GM12878 (cell line): Measurements from ENCODE around the gene PRSS2. TPM values are rescaled to one million over a fixed set of nuclear protein-coding genes. Genes with fewer than 3 reads are reported as not detected.

Experiments used
- ATAC-seq: fragments of 200-7000 bp; cut with Tn5 transposase; 3 replicates; pipeline ENCODE4 v1.9.1; 2020; ENCODE audit warnings: mild to moderate bottlenecking, moderate library complexity
- BruUV-seq: library from RNA; stranded (reverse); fragments of 400-500 nt; replicated peaks from 2 replicates; lab custom pipeline; 2021; lab: Mats Ljungman, UMichigan
- CTCF ChIA-PET: fragments of 300-600 bp; sonication (Branson Sonifier 250); formaldehyde crosslinking; extraction: SDS; loops from one replicate; lab custom pipeline; 2021; ENCODE audit warnings: inconsistent platforms; lab: Yijun Ruan, JAX
- POLR2A ChIA-PET: fragments of 350-600 bp; formaldehyde crosslinking; extraction: SDS; loops from one replicate; lab custom pipeline; 2021; ENCODE audit warnings: inconsistent platforms; lab: Charles Lee
- RAD21 ChIA-PET: fragments of 300-600 bp; sonication (Branson Sonifier 250); formaldehyde crosslinking; loops from one replicate; lab custom pipeline; 2023; ENCODE audit warnings: antibody characterized with exemption; ENCODE audit not compliant: unreplicated experiment; lab: Charles Lee
- SMC1A ChIA-PET: fragments of 300-600 bp; sonication (Branson Sonifier 250); formaldehyde crosslinking; loops from one replicate; lab custom pipeline; 2023; ENCODE audit not compliant: unreplicated experiment, uncharacterized antibody; lab: Charles Lee
- DNase-seq: peaks from one replicate; pipeline ENCODE4 v3.0.0-alpha.2; 2011; ENCODE audit warnings: low read depth, low spot score
- FAIRE-seq: peaks from 3 replicates; lab custom pipeline; 2011; peaks lifted over from hg19 to GRCh38; lab: Jason Lieb, UNC
- H2AFZ ChIP-seq: 2 replicates; pipeline ENCODE4 v1.6.0; 2011; ENCODE audit warnings: low read depth, low read length, control low read depth; ENCODE audit not compliant: control insufficient read depth
- H3K27ac ChIP-seq: 2 replicates; pipeline ENCODE4 v1.5.1; 2011; ENCODE audit warnings: control low read depth; ENCODE audit not compliant: control insufficient read depth, insufficient read depth
- H3K27me3 ChIP-seq, 2 experiments: replicated peaks in 1 of 2; 2 replicates each; pipeline versions ENCODE4 v1.6.0 to v1.6.1; 2011; ENCODE audit warnings: low read length in 1 of 2; ENCODE audit not compliant: control insufficient read depth in 2 of 2, insufficient read depth in 2 of 2
- H3K36me3 ChIP-seq, 2 experiments: 2 replicates each; pipeline ENCODE4 v1.5.1; 2011; ENCODE audit warnings: low read length in 1 of 2; ENCODE audit not compliant: control insufficient read depth in 2 of 2, insufficient read depth in 2 of 2
- H3K4me1 ChIP-seq: 2 replicates; pipeline ENCODE4 v1.6.1; 2011; ENCODE audit warnings: mild to moderate bottlenecking, low read length, moderate library complexity, mixed read lengths; ENCODE audit not compliant: control insufficient read depth, insufficient read depth
- H3K4me2 ChIP-seq: 2 replicates; pipeline ENCODE4 v1.6.0; 2011; ENCODE audit warnings: control low read depth; ENCODE audit not compliant: control insufficient read depth, insufficient read depth
- H3K4me3 ChIP-seq: fragments of 200-600 bp; sonication (generic); 2 replicates; pipeline ENCODE4 v1.5.1; 2016
- H3K79me2 ChIP-seq: 2 replicates; pipeline ENCODE4 v1.6.0; 2011; ENCODE audit warnings: low read length; ENCODE audit not compliant: control insufficient read depth, insufficient read depth
- H3K9ac ChIP-seq: 2 replicates; pipeline ENCODE4 v1.8.0; 2011; ENCODE audit warnings: low read length, control low read depth, mixed read lengths; ENCODE audit not compliant: control insufficient read depth, insufficient read depth
- H3K9me3 ChIP-seq: replicated peaks from 3 replicates; pipeline ENCODE4 v1.5.1; 2011; ENCODE audit warnings: mild to moderate bottlenecking, low read length; ENCODE audit not compliant: control insufficient read depth, insufficient read depth
- H4K20me1 ChIP-seq: 2 replicates; pipeline ENCODE4 v1.6.0; 2011; ENCODE audit not compliant: control insufficient read depth, insufficient read depth
- ATF7 ChIP-seq: fragments of 450-650 bp; IDR thresholded peaks from 2 replicates; pipeline ENCODE4 v1.6.1; 2016; ENCODE audit warnings: low read depth, mild to moderate bottlenecking
- CHD1 ChIP-seq: IDR thresholded peaks from 2 replicates; pipeline ENCODE4 v1.6.1; 2012; ENCODE audit warnings: low read depth, low read length, improper control_type of control experiment
- EP300 ChIP-seq, 2 experiments: fragments of 150-350 bp in 1 of 2; IDR thresholded peaks; 2 replicates each; pipeline ENCODE4 v1.6.1; 2011 to 2012; ENCODE audit warnings: low read depth in 2 of 2, low read length in 2 of 2, borderline replicate concordance in 1 of 2, improper control_type of control experiment in 1 of 2, inconsistent platforms in 1 of 2; ENCODE audit not compliant: control insufficient read depth in 1 of 2
- ESRRA ChIP-seq: IDR thresholded peaks from 2 replicates; pipeline ENCODE4 v1.6.1; 2012; ENCODE audit warnings: mild to moderate bottlenecking, low read length, improper control_type of control experiment
- IKZF1 ChIP-seq: fragments of 450-650 bp; conservative IDR thresholded peaks from 2 replicates; pipeline ENCODE4 v1.6.1; 2017; ENCODE audit warnings: antibody characterized with exemption, mild to moderate bottlenecking
- KDM1A ChIP-seq: fragments of 200-600 bp; sonication (generic); IDR thresholded peaks from 2 replicates; pipeline ENCODE4 v1.6.1; 2016; ENCODE audit warnings: borderline replicate concordance
- MTA3 ChIP-seq: IDR thresholded peaks from 2 replicates; pipeline ENCODE4 v1.6.1; 2012; ENCODE audit warnings: low read length, inconsistent platforms, borderline replicate concordance
- NFYA ChIP-seq: IDR thresholded peaks from 2 replicates; pipeline ENCODE4 v1.6.1; 2011; ENCODE audit warnings: low read depth, mild to moderate bottlenecking, low read length, improper control_type of control experiment, borderline replicate concordance
- RAD21 ChIP-seq: IDR thresholded peaks from 2 replicates; pipeline ENCODE4 v1.6.1; 2011; ENCODE audit warnings: mild to moderate bottlenecking, low read depth, low read length, moderate library complexity; ENCODE audit not compliant: insufficient read depth
- SMAD5 ChIP-seq: IDR thresholded peaks from 2 replicates; pipeline ENCODE4 v1.6.1; 2016; ENCODE audit warnings: antibody characterized with exemption, low read depth
- TAF1 ChIP-seq: IDR thresholded peaks from 2 replicates; pipeline ENCODE4 v1.6.1; 2011; ENCODE audit warnings: mild to moderate bottlenecking, low read depth, low read length, borderline replicate concordance
- TCF3 ChIP-seq: IDR thresholded peaks from 2 replicates; pipeline ENCODE4 v1.6.1; 2012; ENCODE audit warnings: low read depth, mild to moderate bottlenecking, low read length, borderline replicate concordance; ENCODE audit not compliant: insufficient read depth
- YBX1 ChIP-seq: fragments of 450-650 bp; IDR thresholded peaks from 2 replicates; pipeline ENCODE4 v1.6.1; 2016; ENCODE audit warnings: antibody characterized with exemption
- WGBS: methylation state at CpG from one replicate; pipeline ENCODE4 v1.1.6; 2016; ENCODE audit warnings: low lambda C conversion rate; ENCODE audit not compliant: insufficient replicate concordance, insufficient coverage; ENCODE audit errors: missing lambda C conversion rate; 5-methylcytosine and 5-hydroxymethylcytosine counted together
- in situ Hi-C: fragments of 300-500 bp; cut with MboI; formaldehyde crosslinking; loops from 9 replicates; pipeline ENCODE4 v1.14.3; 2018; ENCODE audit warnings: mixed read lengths
- intact Hi-C: fragments of 100-400 bp; cut with micrococcal nuclease; formaldehyde crosslinking; loops from one replicate; pipeline ENCODE4 v1.14.2; 2022; ENCODE audit not compliant: unreplicated experiment
- polyA plus RNA-seq, 11 experiments: library from polyadenylated mRNA; depleted of rRNA in 4 of 11; unstranded in 6 of 11; stranded (reverse) in 5 of 11; fragments of >200 nt; fragmentation: Nextera tagmentation in 4 of 11; fragmentation: Illumina TruSeq in 1 of 11; extraction: Ambion mirVana in 4 of 11; extraction: Trizol in 1 of 11; gene quantifications; 1 replicate in 1 of 11; 2 replicates in 10 of 11; pipeline versions ENCODE4 v1.2.1 to v1.2.3, GENCODE V29; 2011 to 2016; ENCODE audit warnings: inconsistent platforms in 2 of 11, missing spikeins in 2 of 11, low read depth in 1 of 11
- total RNA-seq, 4 experiments: library from RNA; depleted of rRNA in 3 of 4; stranded (reverse); fragments of >200 nt in 3 of 4; fragmentation: Illumina TruSeq in 1 of 4; extraction: Trizol in 1 of 4; gene quantifications; 2 replicates each; pipeline versions ENCODE4 v1.2.1 to v1.2.3, GENCODE V29; 2013 to 2021
- TF ChIP-seq, protein P1 (sequence below): IDR thresholded peaks from 2 replicates; pipeline ENCODE4 v1.6.1; 2011; ENCODE audit warnings: low read depth, mild to moderate bottlenecking, low read length, moderate library complexity, borderline replicate concordance; ENCODE audit errors: extremely low read depth
- TF ChIP-seq, protein P2 (sequence below): fragments of 450-650 bp; IDR thresholded peaks from 2 replicates; pipeline ENCODE4 v1.6.1; 2017; ENCODE audit warnings: low read depth, mild to moderate bottlenecking, moderate library complexity
- TF ChIP-seq, protein P3 (sequence below): IDR thresholded peaks from 2 replicates; pipeline ENCODE4 v1.6.1; 2012; ENCODE audit warnings: low read length, inconsistent platforms
- TF ChIP-seq, protein P4 (sequence below): fragments of 450-650 bp; IDR thresholded peaks from 2 replicates; pipeline ENCODE4 v1.6.1; 2016; ENCODE audit warnings: mild to moderate bottlenecking
- TF ChIP-seq, protein P5 (sequence below): IDR thresholded peaks from 2 replicates; pipeline ENCODE4 v1.6.1; 2011; ENCODE audit warnings: borderline replicate concordance, low read depth, mild to moderate bottlenecking, moderate library complexity, mixed read lengths, low read length; ENCODE audit not compliant: insufficient read depth; ENCODE audit errors: extremely low read length

The PRSS2 gene
- total and polyA plus RNA-seq, 10 of the 15 experiments (the other 5 are each of a cell fraction or from before 2014, with no cell fraction given) = 0.21 to 28.8 (median 0.41) TPM; not detected in 7

DNA sequence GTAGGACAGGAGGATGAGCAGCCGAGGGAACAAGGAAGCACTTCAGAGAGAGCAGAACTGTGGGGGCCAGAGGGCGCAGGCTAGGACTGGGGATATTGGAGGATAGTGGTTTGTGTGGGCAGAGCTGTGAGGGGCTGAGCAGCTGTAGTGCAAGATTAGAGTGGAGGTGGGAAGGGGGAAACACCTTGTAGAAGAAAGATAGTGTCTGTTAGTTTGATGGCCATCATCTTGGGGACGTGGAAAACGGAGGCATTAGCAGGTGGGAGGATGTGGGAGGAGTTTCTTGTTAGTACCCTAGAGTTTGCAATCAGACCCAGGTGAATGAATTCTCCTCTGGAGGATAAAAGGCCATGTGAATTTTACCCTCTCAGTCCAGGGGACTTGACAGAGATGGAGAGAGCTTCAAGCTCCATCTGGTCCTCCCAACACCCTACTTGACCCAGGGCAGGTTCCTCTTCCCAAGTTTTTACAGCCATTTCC, 34.0 kb downstream of the PRSS2 start:
- POLR2A ChIA-PET = interaction anchor here (1.7 to 15.3 kb wide), 2 partner anchors 13 to 22 kb away, joined by 5 to 325 read pairs; no protein-coding TSS in a partner anchor
- Histone ChIP-seq H2AFZ (no peak overlapping the region; the same call in 1 of the 2 replicates), H3K4me3 (no peak overlapping the region)
- TF ChIP-seq SMAD5 = no peak
- no peak for TF ChIP-seq ESRRA
- TF ChIP-seq, protein P1, sequence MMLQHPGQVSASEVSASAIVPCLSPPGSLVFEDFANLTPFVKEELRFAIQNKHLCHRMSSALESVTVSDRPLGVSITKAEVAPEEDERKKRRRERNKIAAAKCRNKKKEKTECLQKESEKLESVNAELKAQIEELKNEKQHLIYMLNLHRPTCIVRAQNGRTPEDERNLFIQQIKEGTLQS = no peak
- TF ChIP-seq EP300 (IDR thresholded peaks at IDR 0.05; ENCODE audit: borderline replicate concordance in 1 of 2, control insufficient read depth in 1 of 2, low read depth in 2 of 2, low read length in 2 of 2) = peak in 1 of 2 experiments; percentile 13; a peak in 1 of 4 replicates
- no peak for TF ChIP-seq TCF3
- TF ChIP-seq MTA3 = peak; percentile 78; the same call in 1 of the 2 replicates
- no peak for TF ChIP-seq TAF1
- no peak for TF ChIP-seq CHD1
- TF ChIP-seq, protein P2, sequence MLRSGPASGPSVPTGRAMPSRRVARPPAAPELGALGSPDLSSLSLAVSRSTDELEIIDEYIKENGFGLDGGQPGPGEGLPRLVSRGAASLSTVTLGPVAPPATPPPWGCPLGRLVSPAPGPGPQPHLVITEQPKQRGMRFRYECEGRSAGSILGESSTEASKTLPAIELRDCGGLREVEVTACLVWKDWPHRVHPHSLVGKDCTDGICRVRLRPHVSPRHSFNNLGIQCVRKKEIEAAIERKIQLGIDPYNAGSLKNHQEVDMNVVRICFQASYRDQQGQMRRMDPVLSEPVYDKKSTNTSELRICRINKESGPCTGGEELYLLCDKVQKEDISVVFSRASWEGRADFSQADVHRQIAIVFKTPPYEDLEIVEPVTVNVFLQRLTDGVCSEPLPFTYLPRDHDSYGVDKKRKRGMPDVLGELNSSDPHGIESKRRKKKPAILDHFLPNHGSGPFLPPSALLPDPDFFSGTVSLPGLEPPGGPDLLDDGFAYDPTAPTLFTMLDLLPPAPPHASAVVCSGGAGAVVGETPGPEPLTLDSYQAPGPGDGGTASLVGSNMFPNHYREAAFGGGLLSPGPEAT = peak; percentile 48
- TF ChIP-seq NFYA = no peak
- no peak for TF ChIP-seq ATF7
- TF ChIP-seq, protein P3, sequence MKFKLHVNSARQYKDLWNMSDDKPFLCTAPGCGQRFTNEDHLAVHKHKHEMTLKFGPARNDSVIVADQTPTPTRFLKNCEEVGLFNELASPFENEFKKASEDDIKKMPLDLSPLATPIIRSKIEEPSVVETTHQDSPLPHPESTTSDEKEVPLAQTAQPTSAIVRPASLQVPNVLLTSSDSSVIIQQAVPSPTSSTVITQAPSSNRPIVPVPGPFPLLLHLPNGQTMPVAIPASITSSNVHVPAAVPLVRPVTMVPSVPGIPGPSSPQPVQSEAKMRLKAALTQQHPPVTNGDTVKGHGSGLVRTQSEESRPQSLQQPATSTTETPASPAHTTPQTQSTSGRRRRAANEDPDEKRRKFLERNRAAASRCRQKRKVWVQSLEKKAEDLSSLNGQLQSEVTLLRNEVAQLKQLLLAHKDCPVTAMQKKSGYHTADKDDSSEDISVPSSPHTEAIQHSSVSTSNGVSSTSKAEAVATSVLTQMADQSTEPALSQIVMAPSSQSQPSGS = 0 out of 2 replicates have a peak, but pooled peaks have one; percentile 11
- TF ChIP-seq RAD21 = no peak
- TF ChIP-seq KDM1A = no peak
- TF ChIP-seq YBX1 = no peak
- TF ChIP-seq, protein P4, sequence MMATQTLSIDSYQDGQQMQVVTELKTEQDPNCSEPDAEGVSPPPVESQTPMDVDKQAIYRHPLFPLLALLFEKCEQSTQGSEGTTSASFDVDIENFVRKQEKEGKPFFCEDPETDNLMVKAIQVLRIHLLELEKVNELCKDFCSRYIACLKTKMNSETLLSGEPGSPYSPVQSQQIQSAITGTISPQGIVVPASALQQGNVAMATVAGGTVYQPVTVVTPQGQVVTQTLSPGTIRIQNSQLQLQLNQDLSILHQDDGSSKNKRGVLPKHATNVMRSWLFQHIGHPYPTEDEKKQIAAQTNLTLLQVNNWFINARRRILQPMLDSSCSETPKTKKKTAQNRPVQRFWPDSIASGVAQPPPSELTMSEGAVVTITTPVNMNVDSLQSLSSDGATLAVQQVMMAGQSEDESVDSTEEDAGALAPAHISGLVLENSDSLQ = no peak
- TF ChIP-seq, protein P5, sequence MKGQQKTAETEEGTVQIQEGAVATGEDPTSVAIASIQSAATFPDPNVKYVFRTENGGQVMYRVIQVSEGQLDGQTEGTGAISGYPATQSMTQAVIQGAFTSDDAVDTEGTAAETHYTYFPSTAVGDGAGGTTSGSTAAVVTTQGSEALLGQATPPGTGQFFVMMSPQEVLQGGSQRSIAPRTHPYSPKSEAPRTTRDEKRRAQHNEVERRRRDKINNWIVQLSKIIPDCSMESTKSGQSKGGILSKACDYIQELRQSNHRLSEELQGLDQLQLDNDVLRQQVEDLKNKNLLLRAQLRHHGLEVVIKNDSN = no peak
- TF ChIP-seq IKZF1 = peak; percentile 87

More for the DNA sequence above, 34.0 kb downstream of the PRSS2 start:
- peaks cover 44% of the 10 kb centered on the region for H3K4me1 ChIP-seq
- FAIRE-seq (no peak), ATAC-seq (no peak), DNase-seq (no peak)
- WGBS = 14% methylated on average over 4 of the region's 4 CpGs
- no peaks in the 10 kb centered on the region for H3K9me3 ChIP-seq
- in situ Hi-C loops (loop anchor here (10.0 kb wide), 1 partner anchor 1240 kb away; no protein-coding TSS in a partner anchor), intact Hi-C loops (no loop called here)
- H3K9ac ChIP-seq = no peak overlapping the region
- BruUV-seq = no TSS peak
- H3K36me3 ChIP-seq = peaks cover 0 to 2% of the 10 kb centered on the region in 2 experiments; a peak in 2 of 4 replicates
- ChIA-PET RAD21 (interaction anchor here (13.5 kb wide), 1 partner anchor 14 kb away, joined by 813 read pairs; no protein-coding TSS in a partner anchor), SMC1A (interaction anchor here (0.9 to 12.9 kb wide), 2 partner anchors 8 to 17 kb away, joined by 3 to 786 read pairs; no protein-coding TSS in a partner anchor), CTCF (interaction anchor here (28.6 kb wide), 1 partner anchor 17 kb away, joined by 1055 read pairs; no protein-coding TSS in a partner anchor)
- no peak overlapping the region; the same call in 1 of the 2 replicates for H3K27ac ChIP-seq
- no peak overlapping the region for H3K4me2 ChIP-seq
- H3K27me3 ChIP-seq = no peaks in the 10 kb centered on the region
- H4K20me1 ChIP-seq = no peaks in the 10 kb centered on the region
- H3K79me2 ChIP-seq = no peaks in the 10 kb centered on the region
